ENCODE measurements around the gene PCOLCE2. TPM values are rescaled to one million over a fixed set of nuclear protein-coding genes. Genes with fewer than 3 reads are reported as not detected.

The PCOLCE2 gene
- 1 to 10 TPM in 3 of 4 donors, not detected in 1; 2.3 to 3.2 (median 2.5) TPM for total RNA-seq

GRCh38 chr3:142888481-142889211 lies at the start of gene PCOLCE2:
Gene PCOLCE2 (minus strand): TSS chr3:142889083. CDS start chr3:142888896, 187 bp downstream.
- H3K36me3 ChIP-seq, result no peaks in the 10 kb centered on the region
- TF ChIP-seq CTCF (IDR thresholded peaks at IDR 0.05) (no peak), POLR2A (IDR thresholded peaks at IDR 0.05) (no peak)
- H3K9me3 ChIP-seq, result no peaks in the 10 kb centered on the region
- DNase-seq, result no peak
- peaks cover 0 to 16% (median 0%) of the 10 kb centered on the region in 4 donors for H3K4me1 ChIP-seq
- H3K27me3 ChIP-seq, result peaks cover 0 to 12% of the 10 kb centered on the region in 2 donors
- no peak within 1 kb of the TSS for H3K27ac ChIP-seq
- peak within 1 kb of the TSS; percentile 14 to 57 (median 48) for H3K4me3 ChIP-seq

- Histone ChIP-seq H3K27ac (no peak overlapping the region), H3K27me3 (no peaks in the 10 kb centered on the region), H3K4me3 (no peak overlapping the region), H3K36me3 (no peaks in the 10 kb centered on the region), H3K9me3 (no peaks in the 10 kb centered on the region), H3K4me1 (no peaks in the 10 kb centered on the region)
- no peak for TF ChIP-seq POLR2A (IDR thresholded peaks at IDR 0.05)
- TF ChIP-seq CTCF (IDR thresholded peaks at IDR 0.05), result no peak
- peak in 1 of 3 donors; percentile 51 for DNase-seq
Measured at GRCh38 chr3:142935963-142936362, 47.1 kb upstream of the PCOLCE2 start.

GRCh38 chr3:142934887-142935269 lies 46.0 kb upstream of the PCOLCE2 start:
- TF ChIP-seq CTCF (IDR thresholded peaks at IDR 0.05) (no peak), POLR2A (IDR thresholded peaks at IDR 0.05) (no peak)
- DNase-seq, result no peak
- Histone ChIP-seq H3K27me3 (no peaks in the 10 kb centered on the region), H3K27ac (no peak overlapping the region), H3K4me3 (no peak overlapping the region), H3K4me1 (no peaks in the 10 kb centered on the region), H3K36me3 (no peaks in the 10 kb centered on the region), H3K9me3 (no peaks in the 10 kb centered on the region)

GRCh38 chr3:142934128-142934886 lies 45.4 kb upstream of the PCOLCE2 start:
- DNase-seq, result no peak
- no peaks in the 10 kb centered on the region for H3K27me3 ChIP-seq
- no peak for TF ChIP-seq POLR2A (IDR thresholded peaks at IDR 0.05)
- no peak for TF ChIP-seq CTCF (IDR thresholded peaks at IDR 0.05)
- no peak overlapping the region for H3K27ac ChIP-seq
- no peaks in the 10 kb centered on the region for H3K4me1 ChIP-seq
- no peaks in the 10 kb centered on the region for H3K36me3 ChIP-seq
- H3K9me3 ChIP-seq, result no peaks in the 10 kb centered on the region
- no peak overlapping the region for H3K4me3 ChIP-seq

- no peak overlapping the region for H3K4me3 ChIP-seq
- no peak overlapping the region for H3K27ac ChIP-seq
- no peaks in the 10 kb centered on the region for H3K27me3 ChIP-seq
- no peaks in the 10 kb centered on the region for H3K36me3 ChIP-seq
- no peaks in the 10 kb centered on the region for H3K9me3 ChIP-seq
- TF ChIP-seq CTCF (IDR thresholded peaks at IDR 0.05), result no peak
- TF ChIP-seq POLR2A (IDR thresholded peaks at IDR 0.05), result no peak
- no peak for DNase-seq
- no peaks in the 10 kb centered on the region for H3K4me1 ChIP-seq
Measured at GRCh38 chr3:142931222-142931621, 42.3 kb upstream of the PCOLCE2 start.
